WERI-Rb-1 (cell line): ENCODE results near the gene GNAQ.

Source experiments
- DNase-seq: peaks from one replicate; pipeline ENCODE4 v3.0.0-alpha.2; 2020
- H3K27ac ChIP-seq: fragments of 250-450 bp; sonication (Bioruptor Pico); 2 replicates; pipeline ENCODE4 v1.5.1; 2020; ENCODE audit warnings: mild to moderate bottlenecking, moderate library complexity
- H3K27me3 ChIP-seq: fragments of 250-450 bp; sonication (Bioruptor Pico); 2 replicates; pipeline ENCODE4 v1.5.1; 2021; ENCODE audit warnings: mild to moderate bottlenecking, low read depth, moderate library complexity; ENCODE audit not compliant: insufficient read depth, severe bottlenecking
- H3K36me3 ChIP-seq: fragments of 250-450 bp; sonication (Bioruptor Pico); 2 replicates; pipeline ENCODE4 v1.5.1; 2020; ENCODE audit warnings: mild to moderate bottlenecking, moderate library complexity
- H3K4me3 ChIP-seq: 2 replicates; pipeline ENCODE4 v1.5.1; 2011; ENCODE audit warnings: low read depth, mild to moderate bottlenecking, control low read depth, low read length
- H3K9me3 ChIP-seq: fragments of 250-450 bp; sonication (Bioruptor Pico); 2 replicates; pipeline ENCODE4 v1.5.1; 2021; ENCODE audit warnings: mild to moderate bottlenecking, moderate library complexity; ENCODE audit not compliant: severe bottlenecking
- TF ChIP-seq, protein P1 (sequence below): IDR thresholded peaks from 2 replicates; pipeline ENCODE4 v1.5.1; 2011; ENCODE audit warnings: low read depth, mild to moderate bottlenecking, control low read depth, inconsistent platforms, low read length

The GNAQ gene

DNA sequence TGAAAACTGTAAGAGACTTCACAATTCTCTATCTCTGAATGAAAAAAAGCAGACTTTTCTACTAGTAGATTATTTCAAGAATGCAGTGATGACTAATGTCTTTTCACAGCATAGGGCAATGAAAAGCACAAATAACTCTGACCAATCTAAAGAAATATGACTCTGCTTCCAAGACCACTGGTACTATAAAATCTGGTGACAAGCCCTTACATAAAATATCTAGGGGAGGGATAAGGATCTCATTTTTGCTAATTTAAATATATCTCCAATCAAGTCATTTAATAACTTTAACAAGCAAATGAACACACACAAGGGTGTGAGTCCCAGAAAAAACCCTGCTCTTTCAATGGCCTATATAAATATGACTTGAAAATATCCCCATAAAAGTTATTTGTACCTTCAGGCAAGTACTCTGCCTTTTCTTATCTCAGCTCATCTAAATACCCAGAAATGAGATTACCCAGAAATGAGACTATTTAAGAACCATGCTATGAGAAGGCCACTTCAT lies 105.2 kb downstream of the GNAQ start:
- Histone ChIP-seq H3K27ac (no peak overlapping the region), H3K4me3 (no peak overlapping the region), H3K36me3 (no peaks in the 10 kb centered on the region), H3K27me3 (no peaks in the 10 kb centered on the region), H3K9me3 (no peaks in the 10 kb centered on the region)
- no peak for DNase-seq
- TF ChIP-seq, protein P1, sequence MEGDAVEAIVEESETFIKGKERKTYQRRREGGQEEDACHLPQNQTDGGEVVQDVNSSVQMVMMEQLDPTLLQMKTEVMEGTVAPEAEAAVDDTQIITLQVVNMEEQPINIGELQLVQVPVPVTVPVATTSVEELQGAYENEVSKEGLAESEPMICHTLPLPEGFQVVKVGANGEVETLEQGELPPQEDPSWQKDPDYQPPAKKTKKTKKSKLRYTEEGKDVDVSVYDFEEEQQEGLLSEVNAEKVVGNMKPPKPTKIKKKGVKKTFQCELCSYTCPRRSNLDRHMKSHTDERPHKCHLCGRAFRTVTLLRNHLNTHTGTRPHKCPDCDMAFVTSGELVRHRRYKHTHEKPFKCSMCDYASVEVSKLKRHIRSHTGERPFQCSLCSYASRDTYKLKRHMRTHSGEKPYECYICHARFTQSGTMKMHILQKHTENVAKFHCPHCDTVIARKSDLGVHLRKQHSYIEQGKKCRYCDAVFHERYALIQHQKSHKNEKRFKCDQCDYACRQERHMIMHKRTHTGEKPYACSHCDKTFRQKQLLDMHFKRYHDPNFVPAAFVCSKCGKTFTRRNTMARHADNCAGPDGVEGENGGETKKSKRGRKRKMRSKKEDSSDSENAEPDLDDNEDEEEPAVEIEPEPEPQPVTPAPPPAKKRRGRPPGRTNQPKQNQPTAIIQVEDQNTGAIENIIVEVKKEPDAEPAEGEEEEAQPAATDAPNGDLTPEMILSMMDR, result no peak

DNA sequence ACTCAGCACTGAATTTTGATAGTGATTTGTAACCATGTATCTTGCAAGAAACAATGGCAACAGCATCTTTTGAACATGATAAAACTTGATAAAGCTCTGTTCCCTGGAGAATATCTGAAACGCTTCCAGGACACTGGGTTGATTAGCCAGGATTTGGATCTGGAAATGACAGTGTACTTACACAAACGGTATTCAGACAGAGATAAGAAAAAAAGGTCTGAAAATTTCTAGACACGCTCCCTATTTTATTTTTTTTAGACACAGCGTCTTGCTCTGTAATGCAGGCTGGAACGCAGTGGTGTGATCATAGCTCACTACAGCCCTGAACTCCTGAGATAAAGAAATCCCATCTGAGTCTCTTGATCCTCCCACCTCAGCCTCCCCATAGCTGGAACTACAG lies 109.0 kb downstream of the GNAQ start:
- H3K4me3 ChIP-seq, result no peak overlapping the region
- TF ChIP-seq, protein P1, result no peak
- H3K9me3 ChIP-seq, result no peaks in the 10 kb centered on the region
- H3K27me3 ChIP-seq, result no peaks in the 10 kb centered on the region
- H3K36me3 ChIP-seq, result no peaks in the 10 kb centered on the region; the same call in 1 of the 2 replicates
- H3K27ac ChIP-seq, result no peak overlapping the region
- DNase-seq, result no peak

DNA sequence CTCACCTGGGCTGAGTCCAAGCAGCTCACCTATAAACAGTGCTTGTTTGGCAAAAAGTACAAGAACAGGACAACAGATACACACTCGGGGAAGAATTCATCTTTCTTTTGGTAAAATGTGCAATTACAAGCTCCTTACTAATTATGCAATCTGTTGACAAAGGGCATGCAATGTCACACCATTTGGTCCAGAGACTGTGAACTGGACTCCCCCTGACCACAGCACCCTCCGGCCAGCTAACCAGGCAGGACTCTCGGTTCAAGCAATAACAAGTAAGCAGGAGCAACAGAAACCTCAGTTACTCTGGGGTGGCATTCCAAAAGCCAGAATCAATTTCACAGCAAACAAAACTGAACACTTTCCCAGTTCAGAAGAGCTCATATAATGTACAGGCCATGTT lies 113.8 kb downstream of the GNAQ start:
- H3K27me3 ChIP-seq, result no peaks in the 10 kb centered on the region
- H3K4me3 ChIP-seq, result no peak overlapping the region
- TF ChIP-seq, protein P1, result no peak
- no peak overlapping the region for H3K27ac ChIP-seq
- H3K9me3 ChIP-seq, result no peaks in the 10 kb centered on the region
- DNase-seq, result no peak
- no peaks in the 10 kb centered on the region; the same call in 1 of the 2 replicates for H3K36me3 ChIP-seq

DNA sequence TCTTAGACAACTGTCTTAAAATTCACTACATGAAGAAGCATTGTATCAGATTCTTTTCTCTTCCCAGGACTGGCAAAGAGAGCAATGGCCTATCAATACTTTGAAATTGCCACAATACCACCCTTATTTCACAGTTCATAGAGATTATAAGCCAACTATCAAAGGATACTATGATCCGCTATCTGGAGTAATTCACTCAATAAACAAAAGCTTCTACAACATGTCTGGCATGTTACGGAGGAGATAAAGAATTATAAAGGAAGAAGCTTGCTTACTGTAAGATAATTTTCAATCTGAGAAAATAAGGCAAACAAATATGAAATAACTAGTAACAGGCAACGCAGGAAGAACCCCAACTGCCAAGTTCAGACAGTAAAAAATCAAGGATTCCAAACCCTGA lies 114.8 kb downstream of the GNAQ start:
- no peak for DNase-seq
- Histone ChIP-seq H3K27me3 (no peaks in the 10 kb centered on the region), H3K36me3 (no peaks in the 10 kb centered on the region; the same call in 1 of the 2 replicates), H3K4me3 (no peak overlapping the region), H3K9me3 (no peaks in the 10 kb centered on the region), H3K27ac (no peak overlapping the region)
- TF ChIP-seq, protein P1, result no peak

DNA sequence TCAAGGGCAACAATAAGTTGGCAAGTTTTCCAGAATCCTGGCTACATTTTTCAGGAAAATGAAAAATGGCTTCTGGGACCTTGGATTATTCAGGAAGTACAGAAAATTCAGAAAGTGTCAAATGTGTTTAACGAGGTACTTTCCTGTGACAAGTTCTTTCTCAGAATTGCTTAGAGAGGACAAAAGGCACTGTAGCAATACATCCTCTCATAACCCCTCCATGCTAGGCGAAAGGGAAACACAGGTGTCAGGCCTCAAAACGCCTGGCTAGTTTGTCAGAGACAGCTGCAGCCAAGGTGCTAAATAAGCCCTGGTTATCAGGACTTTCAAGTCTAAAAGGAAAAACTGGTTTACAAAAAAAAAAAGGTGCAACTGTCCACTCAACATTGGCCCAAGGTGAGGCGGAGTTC lies 115.2 kb downstream of the GNAQ start:
- Histone ChIP-seq H3K27me3 (no peaks in the 10 kb centered on the region), H3K9me3 (no peaks in the 10 kb centered on the region), H3K4me3 (no peak overlapping the region), H3K36me3 (no peaks in the 10 kb centered on the region; the same call in 1 of the 2 replicates), H3K27ac (no peak overlapping the region)
- no peak for DNase-seq
- TF ChIP-seq, protein P1, result no peak

DNA sequence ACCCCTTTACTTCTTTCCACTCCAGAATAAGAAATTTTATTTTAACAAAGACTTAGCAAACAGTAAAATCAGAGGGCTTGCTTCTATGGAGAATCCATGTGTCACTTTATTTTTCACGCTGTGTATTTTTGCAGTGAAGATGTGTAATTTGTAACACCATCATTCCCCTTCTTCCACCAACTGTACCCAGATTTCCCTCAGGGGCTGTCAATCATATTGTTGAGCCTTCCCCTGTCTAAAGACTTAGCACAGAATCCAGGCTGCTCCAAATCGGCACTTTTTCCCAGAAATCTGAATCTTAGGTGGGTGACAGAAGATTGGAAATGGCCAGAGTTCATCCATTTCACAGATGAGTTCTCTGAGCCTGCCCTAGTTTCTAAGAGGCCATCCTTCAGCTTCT lies 115.9 kb downstream of the GNAQ start:
- Histone ChIP-seq H3K36me3 (no peaks in the 10 kb centered on the region; the same call in 1 of the 2 replicates), H3K27ac (no peak overlapping the region), H3K27me3 (no peaks in the 10 kb centered on the region), H3K4me3 (no peak overlapping the region), H3K9me3 (no peaks in the 10 kb centered on the region)
- TF ChIP-seq, protein P1, result no peak
- DNase-seq, result no peak
